HCT116 (cell line): ENCODE measurements around the gene TBX5. TPM values are rescaled to one million over a fixed set of nuclear protein-coding genes. Genes with fewer than 3 reads are reported as not detected.

Source experiments
- ATAC-seq: fragments of 200-7000 bp; cut with Tn5 transposase; 2 replicates; pipeline ENCODE4 v1.9.1; 2020; ENCODE audit warnings: mild to moderate bottlenecking, moderate library complexity
- BruUV-seq: library from RNA; stranded (reverse); fragments of 400-500 nt; replicated peaks from 2 replicates; lab custom pipeline; 2021; lab: Mats Ljungman, UMichigan
- CTCF ChIA-PET: fragments of 300-600 bp; sonication (Branson Sonifier 250); formaldehyde crosslinking; loops from one replicate; lab custom pipeline; 2021; ENCODE audit warnings: antibody characterized with exemption; lab: Charles Lee
- POLR2A ChIA-PET: fragments of 300-600, 350-600 bp; sonication (Branson Sonifier 250); formaldehyde crosslinking; loops from one replicate; lab custom pipeline; 2021; ENCODE audit warnings: antibody characterized with exemption; lab: Charles Lee
- RAD21 ChIA-PET, 2 experiments: fragments of 300-600 bp; sonication (Branson Sonifier 250); formaldehyde crosslinking; loops; one replicate each; lab custom pipeline; 2023; ENCODE audit warnings: low total read pairs in 2 of 2; ENCODE audit not compliant: uncharacterized antibody in 2 of 2, unreplicated experiment in 2 of 2, low non-redundant PET in 1 of 2; lab: Charles Lee
- DNase-seq: peaks from one replicate; pipeline ENCODE4 v3.0.0-alpha.2; 2010; ENCODE audit warnings: low read depth, low spot score
- H2AFZ ChIP-seq: fragments of 200-600 bp; shearing (Covaris generic), sonication (generic); 2 replicates; pipeline ENCODE4 v1.6.1; 2017; ENCODE audit warnings: low read depth, mixed run types, mixed read lengths, antibody characterized with exemption, low read length; ENCODE audit not compliant: poor library complexity, severe bottlenecking
- H3K27ac ChIP-seq: 2 replicates; pipeline ENCODE4 v1.5.1; 2012; ENCODE audit warnings: low read depth, low read length
- H3K27me3 ChIP-seq: fragments of 200-600 bp; sonication (generic); 2 replicates; pipeline ENCODE4 v1.6.1; 2016; ENCODE audit warnings: mixed run types, low read length, mixed read lengths; ENCODE audit not compliant: insufficient read depth
- H3K36me3 ChIP-seq, 2 experiments: fragments of 200-500 bp in 1 of 2; fragments of 200-600 bp in 1 of 2; sonication (Bioruptor generic) in 1 of 2; sonication (generic) in 1 of 2; 2 replicates each; pipeline versions ENCODE4 v1.5.1 to v1.6.1; 2014 to 2016; ENCODE audit warnings: low read length in 2 of 2, inconsistent platforms in 1 of 2, mixed read lengths in 1 of 2, mixed run types in 1 of 2; ENCODE audit not compliant: insufficient read depth in 2 of 2, control insufficient read depth in 1 of 2
- H3K4me1 ChIP-seq, 2 experiments: fragments of 200-600 bp in 1 of 2; sonication (generic) in 1 of 2; 2 replicates each; pipeline versions ENCODE4 v1.5.1 to v1.6.1; 2012 to 2017; ENCODE audit warnings: low read length in 2 of 2, inconsistent platforms in 1 of 2, mild to moderate bottlenecking in 1 of 2, mixed read lengths in 1 of 2, mixed run types in 1 of 2, moderate library complexity in 1 of 2; ENCODE audit not compliant: insufficient read depth in 2 of 2, control insufficient read depth in 1 of 2
- H3K4me2 ChIP-seq: fragments of 200-600 bp; sonication (generic); 2 replicates; pipeline ENCODE4 v1.6.1; 2017; ENCODE audit warnings: mixed run types, low read length, mixed read lengths
- H3K4me3 ChIP-seq, 2 experiments: fragments of 200-600 bp in 1 of 2; sonication (generic) in 1 of 2; replicated peaks in 1 of 2; 2 replicates each; pipeline ENCODE4 v1.5.1; 2011 to 2016; ENCODE audit warnings: low read length in 2 of 2, control low read depth in 1 of 2, low read depth in 1 of 2, mild to moderate bottlenecking in 1 of 2, mixed read lengths in 1 of 2, mixed run types in 1 of 2
- H3K79me2 ChIP-seq: fragments of 200-600 bp; sonication (generic); 2 replicates; pipeline ENCODE4 v1.6.1; 2017; ENCODE audit warnings: mild to moderate bottlenecking, mixed run types, low read length, moderate library complexity, mixed read lengths; ENCODE audit not compliant: insufficient read depth
- H3K9ac ChIP-seq: fragments of 200-600 bp; sonication (generic); 2 replicates; pipeline ENCODE4 v1.6.1; 2016; ENCODE audit warnings: low read length, mixed read lengths
- H3K9me2 ChIP-seq: fragments of 200-600 bp; sonication (generic), shearing (Covaris generic); 2 replicates; pipeline ENCODE4 v1.6.1; 2017; ENCODE audit warnings: mixed run types, mild to moderate bottlenecking, moderate library complexity; ENCODE audit not compliant: insufficient read depth
- H3K9me3 ChIP-seq, 2 experiments: fragments of 200-500 bp in 1 of 2; fragments of 200-600 bp in 1 of 2; sonication (Bioruptor generic) in 1 of 2; sonication (generic) in 1 of 2; 2 replicates each; pipeline ENCODE4 v1.6.1; 2014 to 2017; ENCODE audit warnings: low read length in 2 of 2, mixed read lengths in 2 of 2, inconsistent platforms in 1 of 2, low read depth in 1 of 2, mild to moderate bottlenecking in 1 of 2, mixed run types in 1 of 2, moderate library complexity in 1 of 2; ENCODE audit not compliant: control insufficient read depth in 1 of 2, insufficient read depth in 1 of 2
- H4K20me1 ChIP-seq: fragments of 200-600 bp; sonication (generic), shearing (Covaris generic); 2 replicates; pipeline ENCODE4 v1.6.1; 2017; ENCODE audit warnings: mixed run types, mild to moderate bottlenecking, moderate library complexity; ENCODE audit not compliant: insufficient read depth
- CBX3 ChIP-seq: IDR thresholded peaks from 2 replicates; pipeline ENCODE4 v1.6.1; 2012; ENCODE audit warnings: low read depth
- CTCF ChIP-seq, 3 experiments: fragments of 200-600 bp in 1 of 3; sonication (generic) in 1 of 3; IDR thresholded peaks in 2 of 3; conservative IDR thresholded peaks in 1 of 3; 2 replicates each; pipeline ENCODE4 v1.5.1; 2012 to 2017; ENCODE audit warnings: low read depth in 2 of 3, low read length in 2 of 3, antibody characterized with exemption in 1 of 3, borderline replicate concordance in 1 of 3, control low read depth in 1 of 3, mild to moderate bottlenecking in 1 of 3, mixed read lengths in 1 of 3, mixed run types in 1 of 3, moderate library complexity in 1 of 3; ENCODE audit not compliant: insufficient read depth in 1 of 3
- EGR1 ChIP-seq: IDR thresholded peaks from 2 replicates; pipeline ENCODE4 v1.6.1; 2012; ENCODE audit warnings: low read depth
- ELF1 ChIP-seq: IDR thresholded peaks from 2 replicates; pipeline ENCODE4 v1.6.1; 2012; ENCODE audit warnings: low read depth, borderline replicate concordance
- EZH2 ChIP-seq: fragments of 200-600 bp; sonication (generic); IDR thresholded peaks from 2 replicates; pipeline ENCODE4 v1.6.1; 2017; ENCODE audit warnings: antibody characterized with exemption, mixed run types
- EZH2phosphoT487 ChIP-seq: fragments of 200-600 bp; IDR thresholded peaks from 2 replicates; pipeline ENCODE4 v1.6.1; 2018; ENCODE audit warnings: antibody characterized with exemption, borderline replicate concordance
- FOSL1 ChIP-seq: IDR thresholded peaks from 2 replicates; pipeline ENCODE4 v1.6.1; 2012; ENCODE audit warnings: low read depth
- POLR2A ChIP-seq: IDR thresholded peaks from 2 replicates; pipeline ENCODE4 v1.7.0; 2011; ENCODE audit warnings: borderline replicate concordance; ENCODE audit not compliant: insufficient read depth, insufficient read length; ENCODE audit errors: extremely low read depth
- POLR2AphosphoS5 ChIP-seq: IDR thresholded peaks from 2 replicates; pipeline ENCODE4 v1.6.1; 2011; ENCODE audit warnings: mild to moderate bottlenecking, low read depth, low read length, moderate library complexity
- RAD21 ChIP-seq: IDR thresholded peaks from 2 replicates; pipeline ENCODE4 v1.6.1; 2012; ENCODE audit warnings: low read depth, mild to moderate bottlenecking
- SIN3A ChIP-seq: IDR thresholded peaks from 2 replicates; pipeline ENCODE4 v1.6.1; 2012; ENCODE audit warnings: low read depth
- SP1 ChIP-seq: IDR thresholded peaks from 2 replicates; pipeline ENCODE4 v1.6.1; 2012; ENCODE audit warnings: low read depth
- SRF ChIP-seq: IDR thresholded peaks from 2 replicates; pipeline ENCODE4 v1.6.1; 2012; ENCODE audit warnings: low read depth
- ZFX ChIP-seq: fragments of 450-650 bp; IDR thresholded peaks from 2 replicates; pipeline ENCODE4 v1.6.1; 2017
- ZNF274 ChIP-seq: fragments of 200-500 bp; sonication (Bioruptor generic); IDR thresholded peaks from 2 replicates; pipeline ENCODE4 v1.6.1; 2014; ENCODE audit warnings: mild to moderate bottlenecking, low read depth, low read length, inconsistent platforms
- intact Hi-C: fragments of 100-400 bp; cut with micrococcal nuclease; formaldehyde crosslinking; loops from 2 replicates; pipeline ENCODE4 v1.10.0; 2022
- total RNA-seq: library from RNA; stranded (reverse); gene quantifications from one replicate; pipeline ENCODE4 v1.2.1, GENCODE V29; 2021; ENCODE audit not compliant: unreplicated experiment
- TF ChIP-seq, protein P1 (sequence below): IDR thresholded peaks from 2 replicates; pipeline ENCODE4 v1.6.1; 2012
- TF ChIP-seq, protein P2 (sequence below): IDR thresholded peaks from 2 replicates; pipeline ENCODE4 v1.6.1; 2012; ENCODE audit warnings: low read depth

Gene TBX5
- total RNA-seq, 1 experiment from 2014 or later, result 0.10 TPM

GRCh38 chr12:114403690-114404066 lies 2.3 kb downstream of the TBX5 start:
- Histone ChIP-seq H3K27ac (no peak overlapping the region), H3K4me3 (no peak overlapping the region), H4K20me1 (no peaks in the 10 kb centered on the region), H3K9me3 (no peaks in the 10 kb centered on the region), H3K79me2 (no peaks in the 10 kb centered on the region), H3K36me3 (no peaks in the 10 kb centered on the region), H3K4me1 (peaks cover 0 to 7% of the 10 kb centered on the region in 2 experiments; a peak in 2 of 4 replicates), H3K9me2 (no peaks in the 10 kb centered on the region), H3K9ac (no peak overlapping the region), H3K4me2 (no peak overlapping the region), H3K27me3 (no peaks in the 10 kb centered on the region), H2AFZ (no peak overlapping the region)
- BruUV-seq, result no TSS peak
- no peak for DNase-seq
- POLR2A ChIA-PET, result no interaction called here
- CTCF ChIA-PET, result no interaction called here
- RAD21 ChIA-PET, result no interaction called here
- intact Hi-C loops, result no loop called here
- ATAC-seq, result no peak
- no peak for TF ChIP-seq RAD21
- no peak for TF ChIP-seq SIN3A
- no peak for TF ChIP-seq FOSL1
- TF ChIP-seq CBX3, result no peak
- no peak for TF ChIP-seq POLR2A
- TF ChIP-seq, protein P1, sequence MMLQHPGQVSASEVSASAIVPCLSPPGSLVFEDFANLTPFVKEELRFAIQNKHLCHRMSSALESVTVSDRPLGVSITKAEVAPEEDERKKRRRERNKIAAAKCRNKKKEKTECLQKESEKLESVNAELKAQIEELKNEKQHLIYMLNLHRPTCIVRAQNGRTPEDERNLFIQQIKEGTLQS, result no peak
- no peak for TF ChIP-seq POLR2AphosphoS5
- TF ChIP-seq, protein P2, sequence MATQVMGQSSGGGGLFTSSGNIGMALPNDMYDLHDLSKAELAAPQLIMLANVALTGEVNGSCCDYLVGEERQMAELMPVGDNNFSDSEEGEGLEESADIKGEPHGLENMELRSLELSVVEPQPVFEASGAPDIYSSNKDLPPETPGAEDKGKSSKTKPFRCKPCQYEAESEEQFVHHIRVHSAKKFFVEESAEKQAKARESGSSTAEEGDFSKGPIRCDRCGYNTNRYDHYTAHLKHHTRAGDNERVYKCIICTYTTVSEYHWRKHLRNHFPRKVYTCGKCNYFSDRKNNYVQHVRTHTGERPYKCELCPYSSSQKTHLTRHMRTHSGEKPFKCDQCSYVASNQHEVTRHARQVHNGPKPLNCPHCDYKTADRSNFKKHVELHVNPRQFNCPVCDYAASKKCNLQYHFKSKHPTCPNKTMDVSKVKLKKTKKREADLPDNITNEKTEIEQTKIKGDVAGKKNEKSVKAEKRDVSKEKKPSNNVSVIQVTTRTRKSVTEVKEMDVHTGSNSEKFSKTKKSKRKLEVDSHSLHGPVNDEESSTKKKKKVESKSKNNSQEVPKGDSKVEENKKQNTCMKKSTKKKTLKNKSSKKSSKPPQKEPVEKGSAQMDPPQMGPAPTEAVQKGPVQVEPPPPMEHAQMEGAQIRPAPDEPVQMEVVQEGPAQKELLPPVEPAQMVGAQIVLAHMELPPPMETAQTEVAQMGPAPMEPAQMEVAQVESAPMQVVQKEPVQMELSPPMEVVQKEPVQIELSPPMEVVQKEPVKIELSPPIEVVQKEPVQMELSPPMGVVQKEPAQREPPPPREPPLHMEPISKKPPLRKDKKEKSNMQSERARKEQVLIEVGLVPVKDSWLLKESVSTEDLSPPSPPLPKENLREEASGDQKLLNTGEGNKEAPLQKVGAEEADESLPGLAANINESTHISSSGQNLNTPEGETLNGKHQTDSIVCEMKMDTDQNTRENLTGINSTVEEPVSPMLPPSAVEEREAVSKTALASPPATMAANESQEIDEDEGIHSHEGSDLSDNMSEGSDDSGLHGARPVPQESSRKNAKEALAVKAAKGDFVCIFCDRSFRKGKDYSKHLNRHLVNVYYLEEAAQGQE, result no peak
- no peak for TF ChIP-seq SRF
- no peak for TF ChIP-seq CTCF (IDR thresholded peaks at IDR 0.05 in 2 of 3, conservative IDR thresholded peaks at IDR 0.05 in 1 of 3; ENCODE audit: borderline replicate concordance in 1 of 3, insufficient read depth in 1 of 3, low read depth in 2 of 3, low read length in 2 of 3)
- TF ChIP-seq ZNF274, result no peak
- TF ChIP-seq EZH2, result no peak
- no peak for TF ChIP-seq SP1
- no peak for TF ChIP-seq ELF1
- TF ChIP-seq EZH2phosphoT487, result no peak
- TF ChIP-seq EGR1, result no peak
- TF ChIP-seq ZFX, result no peak
